Neural progenitor cell (in vitro differentiated cells): Measurements from ENCODE around the gene IQCK.

Experiments used
- CTCF ChIP-seq: fragments of 200-600 bp; sonication (generic); IDR thresholded peaks from 2 replicates; pipeline ENCODE4 v1.5.1; 2017; ENCODE audit warnings: antibody characterized with exemption, mild to moderate bottlenecking
- EZH2phosphoT487 ChIP-seq: fragments of 200-600 bp; sonication (generic); IDR thresholded peaks from 2 replicates; pipeline ENCODE4 v1.6.1; 2017; ENCODE audit warnings: antibody characterized with exemption

DNA sequence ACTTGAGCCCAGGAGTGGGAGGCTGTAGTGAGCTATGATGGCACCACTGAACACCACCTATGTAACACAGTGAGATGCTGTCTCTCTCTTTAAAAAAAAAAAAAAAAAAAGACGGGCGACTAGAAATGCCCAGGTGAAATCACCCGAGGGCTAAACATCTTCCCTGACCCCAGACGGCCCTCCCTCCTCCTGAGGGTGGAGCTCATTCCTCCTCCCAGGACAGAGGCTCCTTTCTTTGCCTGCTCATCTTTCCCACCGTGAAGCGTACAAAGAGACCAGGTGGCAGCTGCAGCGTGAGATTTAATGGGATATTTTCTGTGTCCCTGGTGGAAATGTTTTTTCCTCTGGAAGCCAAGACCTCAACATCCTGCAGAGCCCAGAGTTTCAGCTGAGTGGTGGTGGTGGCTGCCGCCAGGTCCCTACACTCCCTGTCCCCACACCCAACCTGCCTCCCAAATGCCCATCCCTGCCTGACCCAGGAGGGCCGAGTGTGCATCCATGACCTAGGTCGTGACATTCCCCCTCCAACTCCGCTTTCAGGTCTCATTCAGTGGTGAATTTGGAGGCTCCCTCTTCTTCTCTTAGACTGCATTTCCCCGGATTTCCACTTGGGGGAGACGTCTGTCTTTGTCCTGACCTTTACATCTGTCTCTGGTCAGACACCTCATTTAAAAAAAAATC is 181.0 kb downstream of the IQCK start:
- TF ChIP-seq CTCF, result peak; percentile 80
- no peak for TF ChIP-seq EZH2phosphoT487
